Astrocyte of the spinal cord (primary cell): Measurements from ENCODE around the gene IL13RA1.

Experiments
- DNase-seq: peaks from one replicate; pipeline ENCODE4 v3.0.0; 2011; ENCODE audit warnings: low read depth, low spot score
- H3K4me3 ChIP-seq: 2 replicates; pipeline ENCODE4 v1.5.1; 2011; ENCODE audit warnings: low read depth, mild to moderate bottlenecking, low read length, moderate library complexity
- CTCF ChIP-seq: IDR thresholded peaks from 2 replicates; pipeline ENCODE4 v1.5.1; 2012; ENCODE audit warnings: low read depth, mild to moderate bottlenecking, low read length, inconsistent platforms
- in situ Hi-C: cut with HindIII; loops from 2 replicates; pipeline ENCODE4 v1.10.0; 2017; ENCODE audit warnings: low sequenced_read_pairs

The IL13RA1 gene

GRCh38 chrX:118717678-118718391, 9.6 kb upstream of the IL13RA1 start:
- TF ChIP-seq CTCF = no peak
- DNase-seq = no peak
- in situ Hi-C loops = no loop called here
- no peak overlapping the region for H3K4me3 ChIP-seq

GRCh38 chrX:118718737-118719136, 8.7 kb upstream of the IL13RA1 start:
- DNase-seq = no peak
- in situ Hi-C loops = no loop called here
- no peak overlapping the region for H3K4me3 ChIP-seq
- TF ChIP-seq CTCF = no peak

GRCh38 chrX:118720058-118720707, 7.2 kb upstream of the IL13RA1 start:
- in situ Hi-C loops = no loop called here
- DNase-seq = no peak
- no peak for TF ChIP-seq CTCF
- no peak overlapping the region for H3K4me3 ChIP-seq

GRCh38 chrX:118723376-118723775, 4.0 kb upstream of the IL13RA1 start:
- no peak for TF ChIP-seq CTCF
- in situ Hi-C loops = no loop called here
- DNase-seq = no peak
- no peak overlapping the region for H3K4me3 ChIP-seq

GRCh38 chrX:118724365-118724764, 3.0 kb upstream of the IL13RA1 start:
- in situ Hi-C loops = no loop called here
- H3K4me3 ChIP-seq = no peak overlapping the region
- TF ChIP-seq CTCF = no peak
- no peak for DNase-seq

GRCh38 chrX:118724775-118725174, 2.6 kb upstream of the IL13RA1 start:
- no peak for TF ChIP-seq CTCF
- H3K4me3 ChIP-seq = no peak overlapping the region
- DNase-seq = peak; percentile 30
- in situ Hi-C loops = no loop called here
